SK-N-SH (cell line): ENCODE data around the gene BCAN. TPM values are rescaled to one million over a fixed set of nuclear protein-coding genes. Genes with fewer than 3 reads are reported as not detected.
"Not testable (repeated sequence)": the region's sequence is repeated elsewhere in the genome, so short reads cannot be mapped to it uniquely, and the experiment has no call there.

Source experiments
- CTCF ChIA-PET: fragments of 300-600, 350-600 bp; formaldehyde crosslinking; extraction: SDS; loops from one replicate; lab custom pipeline; 2021; lab: Yijun Ruan, JAX
- POLR2A ChIA-PET: fragments of 350-600 bp; sonication (Branson Sonifier 250); formaldehyde crosslinking; extraction: SDS; loops from one replicate; lab custom pipeline; 2020; ENCODE audit warnings: antibody characterized with exemption, inconsistent platforms; lab: Yijun Ruan, JAX
- DNase-seq: peaks from one replicate; pipeline ENCODE4 v3.0.0; 2012
- H2AFZ ChIP-seq: fragments of 200-600 bp; sonication (generic); 2 replicates; pipeline ENCODE4 v1.8.1; 2016; ENCODE audit warnings: antibody characterized with exemption, mild to moderate bottlenecking, low read depth
- H3F3A ChIP-seq: fragments of 200-600 bp; sonication (generic); replicated peaks from 2 replicates; pipeline ENCODE3; 2016; ENCODE audit warnings: antibody characterized with exemption, mild to moderate bottlenecking; ENCODE audit not compliant: insufficient read depth
- H3K27ac ChIP-seq, 2 experiments: fragments of 200-500 bp in 1 of 2; fragments of 200-600 bp in 1 of 2; sonication (Bioruptor generic) in 1 of 2; sonication (generic), shearing (Covaris generic) in 1 of 2; 2 replicates each; pipeline versions ENCODE4 v1.5.1 to v1.6.1; 2014 to 2016; ENCODE audit warnings: low read depth in 2 of 2, inconsistent platforms in 1 of 2, low read length in 1 of 2, mild to moderate bottlenecking in 1 of 2, mixed read lengths in 1 of 2
- H3K27me3 ChIP-seq: fragments of 200-600 bp; sonication (generic), shearing (Covaris generic); 2 replicates; pipeline ENCODE4 v1.6.1; 2016; ENCODE audit warnings: mixed run types; ENCODE audit not compliant: insufficient read depth
- H3K36me3 ChIP-seq, 2 experiments: fragments of 200-500 bp in 1 of 2; fragments of 200-600 bp in 1 of 2; sonication (Bioruptor generic) in 1 of 2; sonication (generic) in 1 of 2; replicated peaks in 1 of 2; 2 replicates each; pipeline versions ENCODE3 to v1.5.1; 2014 to 2016; ENCODE audit warnings: low read length in 1 of 2, mild to moderate bottlenecking in 1 of 2; ENCODE audit not compliant: insufficient read depth in 2 of 2, control insufficient read depth in 1 of 2
- H3K4me1 ChIP-seq, 2 experiments: fragments of 200-500 bp in 1 of 2; fragments of 200-600 bp in 1 of 2; sonication (Bioruptor generic) in 1 of 2; sonication (generic), shearing (Covaris generic) in 1 of 2; 2 replicates each; pipeline versions ENCODE4 v1.5.1 to v1.6.1; 2014 to 2016; ENCODE audit warnings: low read depth in 1 of 2, low read length in 1 of 2, mixed run types in 1 of 2; ENCODE audit not compliant: insufficient read depth in 2 of 2, control insufficient read depth in 1 of 2
- H3K4me2 ChIP-seq: fragments of 200-600 bp; sonication (generic), shearing (Covaris generic); 2 replicates; pipeline ENCODE4 v1.6.1; 2017; ENCODE audit warnings: mixed run types
- H3K4me3 ChIP-seq, 2 experiments: fragments of 200-500 bp in 1 of 2; fragments of 200-600 bp in 1 of 2; sonication (Bioruptor generic) in 1 of 2; sonication (generic), shearing (Covaris generic) in 1 of 2; 2 replicates each; pipeline versions ENCODE4 v1.5.1 to v1.8.1; 2014 to 2016; ENCODE audit warnings: low read depth in 2 of 2, inconsistent platforms in 1 of 2, low read length in 1 of 2, mild to moderate bottlenecking in 1 of 2, mixed read lengths in 1 of 2, moderate library complexity in 1 of 2
- H3K79me2 ChIP-seq: fragments of 200-600 bp; sonication (generic); 2 replicates; pipeline ENCODE4 v1.8.1; 2017; ENCODE audit warnings: mild to moderate bottlenecking; ENCODE audit not compliant: insufficient read depth
- H3K9ac ChIP-seq: fragments of 200-600 bp; sonication (generic); 2 replicates; pipeline ENCODE4 v1.6.1; 2017; ENCODE audit warnings: mixed run types
- H3K9me2 ChIP-seq: fragments of 200-600 bp; sonication (generic); 2 replicates; pipeline ENCODE4 v1.6.1; 2017; ENCODE audit warnings: mixed run types
- H3K9me3 ChIP-seq: fragments of 200-600 bp; sonication (generic); 2 replicates; pipeline ENCODE4 v1.6.1; 2017; ENCODE audit warnings: mixed run types, mild to moderate bottlenecking, moderate library complexity
- H4K20me1 ChIP-seq: fragments of 200-600 bp; sonication (generic); 2 replicates; pipeline ENCODE4 v1.6.1; 2017; ENCODE audit warnings: mild to moderate bottlenecking, mixed run types; ENCODE audit not compliant: insufficient read depth
- ELF1 ChIP-seq: IDR thresholded peaks from 2 replicates; pipeline ENCODE4 v1.4.0; 2012
- EZH2phosphoT487 ChIP-seq: fragments of 200-600 bp; sonication (generic); IDR thresholded peaks from 2 replicates; pipeline ENCODE4 v1.6.1; 2017; ENCODE audit warnings: low read depth, mixed run types, mild to moderate bottlenecking, antibody characterized with exemption, moderate library complexity, borderline replicate concordance
- FOXJ3 ChIP-seq: sonication (generic); formaldehyde crosslinking; IDR thresholded peaks from 2 replicates; pipeline ENCODE4 v1.5.1; 2020; ENCODE audit warnings: mild to moderate bottlenecking, missing genetic modification reagents
- MEF2A ChIP-seq: IDR thresholded peaks from 2 replicates; pipeline ENCODE4 v1.4.0; 2012; ENCODE audit warnings: low read depth, borderline replicate concordance
- MXI1 ChIP-seq: IDR thresholded peaks from 2 replicates; pipeline ENCODE4 v1.6.1; 2012; ENCODE audit warnings: mild to moderate bottlenecking, low read depth, low read length, improper control_type of control experiment
- RAD21 ChIP-seq: IDR thresholded peaks from 2 replicates; pipeline ENCODE4 v1.6.1; 2012; ENCODE audit warnings: mild to moderate bottlenecking, low read length
- WGBS: methylation state at CpG from one replicate; pipeline ENCODE4 v1.1.6; 2017; ENCODE audit warnings: low lambda C conversion rate; 5-methylcytosine and 5-hydroxymethylcytosine counted together
- polyA plus RNA-seq, 3 experiments: library from polyadenylated mRNA; depleted of rRNA; stranded (reverse); fragments of >200 nt; gene quantifications; 2 replicates each; pipeline ENCODE4 v1.2.3, GENCODE V29; 2012
- TF ChIP-seq, protein P1 (sequence below): IDR thresholded peaks from 2 replicates; pipeline ENCODE4 v1.4.0; 2012; ENCODE audit warnings: low read depth, borderline replicate concordance
- TF ChIP-seq, protein P2 (sequence below): fragments of 150-350 bp; IDR thresholded peaks from 2 replicates; pipeline ENCODE4 v1.6.1; 2017; ENCODE audit warnings: antibody characterized with exemption, low read length, low read depth, borderline replicate concordance
- TF ChIP-seq, protein P3 (sequence below): fragments of 200-600 bp; sonication (generic); IDR thresholded peaks from 2 replicates; pipeline ENCODE4 v1.6.1; 2017; ENCODE audit warnings: antibody characterized with exemption, mild to moderate bottlenecking, moderate library complexity

Gene BCAN
- polyA plus RNA-seq, 1 of the 3 experiments (the other 2 are of a cell fraction): 0.25 TPM

DNA sequence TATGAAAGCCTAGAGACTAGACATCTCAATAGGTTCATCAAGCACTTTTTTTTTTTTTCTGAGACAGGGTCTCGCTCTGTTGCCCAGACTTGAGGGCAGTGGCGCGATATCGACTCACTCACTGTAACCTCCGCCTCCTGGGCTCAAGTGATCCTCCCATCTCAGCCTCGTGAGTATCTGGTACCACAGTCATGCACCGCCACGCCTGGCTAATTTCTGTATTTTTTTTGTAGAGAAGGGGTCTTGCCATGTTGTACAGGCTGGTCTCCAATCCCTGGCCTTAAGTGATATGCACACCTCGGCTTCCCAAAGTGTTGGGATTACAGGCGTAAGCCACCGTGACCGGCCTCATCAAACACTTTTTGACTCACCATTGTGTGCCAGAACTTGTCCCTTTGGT lies 40.0 kb upstream of the BCAN start:
- Histone ChIP-seq H3F3A (peaks cover 10% of the 10 kb centered on the region), H2AFZ (peak overlapping the region; percentile 90), H3K4me1 (peaks cover 6 to 9% of the 10 kb centered on the region in 2 experiments; a peak in 2 of 4 replicates), H4K20me1 (no peaks in the 10 kb centered on the region), H3K9me3 (no peaks in the 10 kb centered on the region), H3K4me3 (peak overlapping the region; percentile 72 to 92)
- CTCF ChIA-PET: interaction anchor here (0.6 to 3.6 kb wide), 12 partner anchors 8 to 232 kb away, joined by 3 to 24 read pairs (median 3); partner anchors contain the start of gene HAPLN2
- TF ChIP-seq, protein P1, sequence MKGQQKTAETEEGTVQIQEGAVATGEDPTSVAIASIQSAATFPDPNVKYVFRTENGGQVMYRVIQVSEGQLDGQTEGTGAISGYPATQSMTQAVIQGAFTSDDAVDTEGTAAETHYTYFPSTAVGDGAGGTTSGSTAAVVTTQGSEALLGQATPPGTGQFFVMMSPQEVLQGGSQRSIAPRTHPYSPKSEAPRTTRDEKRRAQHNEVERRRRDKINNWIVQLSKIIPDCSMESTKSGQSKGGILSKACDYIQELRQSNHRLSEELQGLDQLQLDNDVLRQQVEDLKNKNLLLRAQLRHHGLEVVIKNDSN: no peak
- TF ChIP-seq MXI1: no peak
- TF ChIP-seq ELF1: no peak
- TF ChIP-seq, protein P2, sequence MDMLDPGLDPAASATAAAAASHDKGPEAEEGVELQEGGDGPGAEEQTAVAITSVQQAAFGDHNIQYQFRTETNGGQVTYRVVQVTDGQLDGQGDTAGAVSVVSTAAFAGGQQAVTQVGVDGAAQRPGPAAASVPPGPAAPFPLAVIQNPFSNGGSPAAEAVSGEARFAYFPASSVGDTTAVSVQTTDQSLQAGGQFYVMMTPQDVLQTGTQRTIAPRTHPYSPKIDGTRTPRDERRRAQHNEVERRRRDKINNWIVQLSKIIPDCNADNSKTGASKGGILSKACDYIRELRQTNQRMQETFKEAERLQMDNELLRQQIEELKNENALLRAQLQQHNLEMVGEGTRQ: no peak
- no peak for TF ChIP-seq EZH2phosphoT487
- no peak for TF ChIP-seq MEF2A
- TF ChIP-seq, all 33 proteins: peak for 0
- Histone ChIP-seq H3K4me2 (peak overlapping the region; percentile 85), H3K27me3 (no peaks in the 10 kb centered on the region), H3K27ac (peak overlapping the region; percentile 85 to 89), H3K79me2 (peaks cover 32% of the 10 kb centered on the region), H3K36me3 (peaks cover 20 to 26% of the 10 kb centered on the region in 2 experiments), H3K9me2 (no peaks in the 10 kb centered on the region), H3K9ac (peak overlapping the region; percentile 83)
- POLR2A ChIA-PET: interaction anchor here (1.8 kb wide), 1 partner anchor 10 kb away, joined by 15 read pairs; the partner anchor contains the start of gene NAXE
- no peak for DNase-seq
- 77% methylated on average over 12 of the region's 12 CpGs for WGBS

DNA sequence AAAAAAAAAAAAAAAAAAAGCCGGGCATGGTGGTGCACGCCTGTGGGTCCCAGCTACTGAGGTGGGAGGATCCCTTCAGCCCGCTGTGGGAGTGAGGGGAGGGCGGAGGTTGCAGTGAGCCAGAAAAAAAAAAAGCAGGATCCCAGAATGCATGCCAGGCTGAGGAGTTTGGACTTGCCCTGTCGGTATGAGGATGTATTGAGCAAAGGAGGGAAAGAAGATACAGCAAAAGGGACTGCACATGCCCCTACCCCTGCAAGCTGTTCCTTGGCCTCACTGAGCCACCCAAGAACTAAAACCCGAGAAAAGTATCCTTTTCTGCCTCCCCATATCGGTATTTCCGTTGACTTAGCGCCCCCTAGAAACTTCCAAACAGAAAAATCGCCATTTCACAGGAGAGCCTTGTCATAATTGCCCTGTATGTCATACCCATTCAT lies 39.3 kb upstream of the BCAN start:
- WGBS: 59% methylated on average over 10 of the region's 10 CpGs
- H3K4me3 ChIP-seq: no peak overlapping the region
- no peak overlapping the region for H3K27ac ChIP-seq
- H2AFZ ChIP-seq: no peak overlapping the region
- H3K9me2 ChIP-seq: no peaks in the 10 kb centered on the region
- no peaks in the 10 kb centered on the region for H3K9me3 ChIP-seq
- peaks cover 6 to 9% of the 10 kb centered on the region in 2 experiments; a peak in 2 of 4 replicates for H3K4me1 ChIP-seq
- no peaks in the 10 kb centered on the region for H4K20me1 ChIP-seq
- POLR2A ChIA-PET: interaction anchor here (1.8 kb wide), 1 partner anchor 11 kb away, joined by 15 read pairs; the partner anchor contains the start of gene NAXE
- H3K4me2 ChIP-seq: peak overlapping the region; percentile 85; the same call in 1 of the 2 replicates
- H3K9ac ChIP-seq: no peak overlapping the region
- DNase-seq: no peak
- no peaks in the 10 kb centered on the region for H3K27me3 ChIP-seq
- peaks cover 13 to 20% of the 10 kb centered on the region in 2 experiments for H3K36me3 ChIP-seq
- peaks cover 32% of the 10 kb centered on the region for H3K79me2 ChIP-seq
- TF ChIP-seq, protein P3, sequence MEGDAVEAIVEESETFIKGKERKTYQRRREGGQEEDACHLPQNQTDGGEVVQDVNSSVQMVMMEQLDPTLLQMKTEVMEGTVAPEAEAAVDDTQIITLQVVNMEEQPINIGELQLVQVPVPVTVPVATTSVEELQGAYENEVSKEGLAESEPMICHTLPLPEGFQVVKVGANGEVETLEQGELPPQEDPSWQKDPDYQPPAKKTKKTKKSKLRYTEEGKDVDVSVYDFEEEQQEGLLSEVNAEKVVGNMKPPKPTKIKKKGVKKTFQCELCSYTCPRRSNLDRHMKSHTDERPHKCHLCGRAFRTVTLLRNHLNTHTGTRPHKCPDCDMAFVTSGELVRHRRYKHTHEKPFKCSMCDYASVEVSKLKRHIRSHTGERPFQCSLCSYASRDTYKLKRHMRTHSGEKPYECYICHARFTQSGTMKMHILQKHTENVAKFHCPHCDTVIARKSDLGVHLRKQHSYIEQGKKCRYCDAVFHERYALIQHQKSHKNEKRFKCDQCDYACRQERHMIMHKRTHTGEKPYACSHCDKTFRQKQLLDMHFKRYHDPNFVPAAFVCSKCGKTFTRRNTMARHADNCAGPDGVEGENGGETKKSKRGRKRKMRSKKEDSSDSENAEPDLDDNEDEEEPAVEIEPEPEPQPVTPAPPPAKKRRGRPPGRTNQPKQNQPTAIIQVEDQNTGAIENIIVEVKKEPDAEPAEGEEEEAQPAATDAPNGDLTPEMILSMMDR: peak; percentile 63
- peak; percentile 29; the same call in 1 of the 2 replicates for TF ChIP-seq RAD21
- no peak for TF ChIP-seq FOXJ3
- peaks cover 13% of the 10 kb centered on the region for H3F3A ChIP-seq
- CTCF ChIA-PET: interaction anchor here (0.6 to 3.6 kb wide), 9 partner anchors 8 to 157 kb away, joined by 3 to 24 read pairs (median 6); partner anchors contain the start of genes HAPLN2 and NAXE

DNA sequence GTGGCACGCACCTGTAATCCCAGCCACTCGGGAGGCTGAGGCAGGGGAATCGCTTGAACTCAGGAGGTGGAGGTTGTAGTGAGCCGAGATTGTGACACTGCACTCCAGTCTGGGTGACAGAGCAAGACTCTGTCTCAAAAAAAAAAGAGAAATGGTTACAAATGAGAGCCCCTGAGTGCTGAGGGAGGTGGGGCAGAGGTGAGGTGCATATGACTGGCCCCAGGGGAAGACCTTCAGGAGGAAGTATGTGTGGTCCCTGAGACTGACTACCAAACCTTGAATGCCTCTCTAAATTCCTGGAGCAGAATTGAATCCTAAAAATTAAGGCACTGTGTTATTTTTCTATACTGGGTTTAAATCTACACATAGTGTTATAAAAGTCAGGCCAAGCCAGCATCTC lies 34.6 kb upstream of the BCAN start:
- H3K4me3 ChIP-seq, H2AFZ ChIP-seq, CTCF ChIA-PET, H3K4me1 ChIP-seq, H3K4me2 ChIP-seq, H3K79me2 ChIP-seq, H3K9me3 ChIP-seq, H3K27ac ChIP-seq, H3K36me3 ChIP-seq, H4K20me1 ChIP-seq, POLR2A ChIA-PET, H3K27me3 ChIP-seq, H3K9me2 ChIP-seq, H3K9ac ChIP-seq, DNase-seq: not testable (repeated sequence)
- peaks cover 11% of the 10 kb centered on the region for H3F3A ChIP-seq
- 66% methylated on average over 4 of the region's 4 CpGs for WGBS
